A549 (cell line): ENCODE data around the gene UBXN7.

Experiments
- BHLHE40 ChIP-seq: IDR thresholded peaks from 2 replicates; pipeline ENCODE4 v1.6.1; 2012; ENCODE audit warnings: low read depth, low read length, inconsistent platforms
- CHD2 ChIP-seq: fragments of 150-350 bp; IDR thresholded peaks from 2 replicates; pipeline ENCODE4 v1.6.1; 2014; ENCODE audit warnings: low read length; ENCODE audit not compliant: partially characterized antibody
- CTCF ChIP-seq: fragments of >200 bp; sonication (Bioruptor Twin); formaldehyde crosslinking; IDR thresholded peaks from 3 replicates; pipeline ENCODE4 v1.5.1; 2016
- HMGXB4 ChIP-seq: fragments of 250-450 bp; sonication (Bioruptor Pico); IDR thresholded peaks from 2 replicates; pipeline ENCODE4 v1.5.0; 2021; ENCODE audit warnings: mild to moderate bottlenecking, moderate library complexity, borderline replicate concordance
- MAX ChIP-seq: IDR thresholded peaks from 2 replicates; pipeline ENCODE4 v1.6.1; 2012
- PHF8 ChIP-seq: fragments of 200-600 bp; sonication (generic); IDR thresholded peaks from 2 replicates; pipeline ENCODE4 v1.6.1; 2016; ENCODE audit warnings: low read depth, mild to moderate bottlenecking, antibody characterized with exemption, moderate library complexity, borderline replicate concordance
- POLR2A ChIP-seq: IDR thresholded peaks from 2 replicates; pipeline ENCODE4 v1.6.1; 2012; ENCODE audit warnings: mild to moderate bottlenecking, low read length
- POLR2AphosphoS2 ChIP-seq: conservative IDR thresholded peaks from 2 replicates; pipeline ENCODE4 v1.6.1; 2012; ENCODE audit warnings: low read length, improper control_type of control experiment, inconsistent platforms
- RAD21 ChIP-seq, 2 experiments: fragments of >200 bp in 1 of 2; sonication (Bioruptor Twin) in 1 of 2; formaldehyde crosslinking in 1 of 2; IDR thresholded peaks in 1 of 2; conservative IDR thresholded peaks in 1 of 2; 2 replicates in 1 of 2; 3 replicates in 1 of 2; pipeline ENCODE4 v1.6.1; 2012 to 2018; ENCODE audit warnings: inconsistent platforms in 1 of 2
- REST ChIP-seq: fragments of 200-600 bp; sonication (generic); IDR thresholded peaks from 2 replicates; pipeline ENCODE4 v1.6.1; 2016; ENCODE audit warnings: antibody characterized with exemption, mild to moderate bottlenecking, moderate library complexity
- USF2 ChIP-seq: fragments of 450-650 bp; IDR thresholded peaks from 2 replicates; pipeline ENCODE4 v1.6.1; 2014; ENCODE audit warnings: antibody characterized with exemption

GRCh38 chr3:196423044-196423781, 9.0 kb downstream of the UBXN7 start:
- TF ChIP-seq CTCF (no peak), REST (no peak), HMGXB4 (CRISPR knock-in tag) (no peak), POLR2AphosphoS2 (no peak), POLR2A (no peak), MAX (no peak), PHF8 (no peak), RAD21 (conservative IDR thresholded peaks at IDR 0.05 in 1 of 2, IDR thresholded peaks at IDR 0.05 in 1 of 2) (no peak), BHLHE40 (no peak), CHD2 (no peak), USF2 (no peak)
